GM23338 (cell line): ENCODE data around the gene SH3RF2. TPM values are rescaled to one million over a fixed set of nuclear protein-coding genes. Genes with fewer than 3 reads are reported as not detected.
A peak's percentile ranks its signal among the peaks of the same experiment; 100 is the strongest.

Experiments
- ATAC-seq: fragments of 200-7000 bp; cut with Tn5 transposase; 3 replicates; pipeline ENCODE4 v1.9.1; 2020
- DNase-seq: peaks from one replicate; pipeline ENCODE4 v3.0.0-alpha.2; 2015; ENCODE audit warnings: low spot score
- H2AFZ ChIP-seq: fragments of 200-600 bp; sonication (generic); 2 replicates; pipeline ENCODE4 v1.8.0; 2016; ENCODE audit warnings: antibody characterized with exemption, mild to moderate bottlenecking, moderate library complexity
- H3F3A ChIP-seq: fragments of 200-600 bp; sonication (generic); replicated peaks from 2 replicates; pipeline ENCODE4 v1.8.0; 2017; ENCODE audit warnings: antibody characterized with exemption, mixed run types, low read depth
- H3K27ac ChIP-seq: fragments of 200-600 bp; sonication (generic); 2 replicates; pipeline ENCODE4 v1.6.1; 2016; ENCODE audit warnings: low read depth
- H3K27me3 ChIP-seq: fragments of 200-600 bp; sonication (generic); 2 replicates; pipeline ENCODE4 v1.8.0; 2016; ENCODE audit warnings: mild to moderate bottlenecking, mixed run types, moderate library complexity; ENCODE audit not compliant: insufficient read depth
- H3K36me3 ChIP-seq: fragments of 200-600 bp; sonication (generic); 2 replicates; pipeline ENCODE4 v1.8.0; 2016; ENCODE audit warnings: mild to moderate bottlenecking; ENCODE audit not compliant: insufficient read depth
- H3K4me1 ChIP-seq: fragments of 200-600 bp; sonication (generic); 2 replicates; pipeline ENCODE4 v1.8.0; 2016; ENCODE audit warnings: mild to moderate bottlenecking, moderate library complexity; ENCODE audit not compliant: insufficient read depth
- H3K4me2 ChIP-seq: fragments of 200-600 bp; sonication (generic); 2 replicates; pipeline ENCODE4 v1.7.1; 2017; ENCODE audit warnings: mixed run types
- H3K4me3 ChIP-seq: fragments of 200-600 bp; sonication (generic); 2 replicates; pipeline ENCODE4 v1.6.1; 2016; ENCODE audit warnings: mixed run types
- H3K79me2 ChIP-seq: fragments of 200-600 bp; sonication (generic); replicated peaks from 2 replicates; pipeline ENCODE4 v1.8.0; 2017; ENCODE audit warnings: mild to moderate bottlenecking; ENCODE audit not compliant: insufficient read depth
- H3K9me2 ChIP-seq: fragments of 200-600 bp; sonication (generic); 2 replicates; pipeline ENCODE4 v1.8.0; 2017; ENCODE audit not compliant: insufficient read depth
- H4K20me1 ChIP-seq: fragments of 200-600 bp; sonication (generic); replicated peaks from 2 replicates; pipeline ENCODE4 v1.8.0; 2017; ENCODE audit warnings: mild to moderate bottlenecking; ENCODE audit not compliant: insufficient read depth
- H3K27ac Mint-ChIP-seq: 2 replicates; pipeline ENCODE4 v1.8.0; 2020; ENCODE audit warnings: inconsistent platforms, mild to moderate bottlenecking, moderate library complexity, mixed read lengths
- H3K27me3 Mint-ChIP-seq: 3 replicates; pipeline ENCODE4 v1.8.0; 2022; ENCODE audit warnings: low read depth, mild to moderate bottlenecking, moderate library complexity, mixed read lengths, inconsistent platforms; ENCODE audit not compliant: insufficient read depth, poor library complexity
- H3K36me3 Mint-ChIP-seq: 3 replicates; pipeline ENCODE4 v1.8.0; 2021; ENCODE audit warnings: low read depth, mild to moderate bottlenecking, inconsistent platforms, moderate library complexity, mixed read lengths
- H3K4me1 Mint-ChIP-seq: 3 replicates; pipeline ENCODE4 v1.8.0; 2020; ENCODE audit warnings: mild to moderate bottlenecking, inconsistent platforms, mixed read lengths
- H3K4me3 Mint-ChIP-seq: 3 replicates; pipeline ENCODE4 v1.8.0; 2021; ENCODE audit warnings: moderate library complexity, mild to moderate bottlenecking, inconsistent platforms, mixed read lengths
- H3K9me3 Mint-ChIP-seq: 3 replicates; pipeline ENCODE4 v1.8.0; 2020; ENCODE audit warnings: moderate library complexity, mild to moderate bottlenecking, inconsistent platforms, mixed read lengths
- CREB1 ChIP-seq: fragments of 250-450 bp; sonication (Bioruptor Pico); IDR thresholded peaks from 2 replicates; pipeline ENCODE4 v1.5.0; 2020; ENCODE audit warnings: low read depth, mild to moderate bottlenecking, moderate library complexity
- ETS1 ChIP-seq: IDR thresholded peaks from 2 replicates; pipeline ENCODE4 v1.6.1; 2016; ENCODE audit warnings: antibody characterized with exemption
- EZH2 ChIP-seq: fragments of 200-600 bp; sonication (generic); IDR thresholded peaks from one replicate; pipeline ENCODE4 v1.8.0; 2017; ENCODE audit warnings: antibody characterized with exemption, mild to moderate bottlenecking, low read depth; ENCODE audit not compliant: unreplicated experiment
- EZH2phosphoT487 ChIP-seq: fragments of 200-600 bp; sonication (generic); IDR thresholded peaks from one replicate; pipeline ENCODE4 v1.8.1; 2018; ENCODE audit warnings: antibody characterized with exemption; ENCODE audit not compliant: unreplicated experiment
- JUNB ChIP-seq: IDR thresholded peaks from one replicate; pipeline ENCODE4 v1.6.1; 2016; ENCODE audit warnings: antibody characterized with exemption; ENCODE audit not compliant: unreplicated experiment
- NANOG ChIP-seq: IDR thresholded peaks from 2 replicates; pipeline ENCODE4 v1.6.1; 2016; ENCODE audit warnings: antibody characterized with exemption, borderline replicate concordance
- POLR2AphosphoS5 ChIP-seq: IDR thresholded peaks from 2 replicates; pipeline ENCODE4 v1.6.1; 2016; ENCODE audit warnings: antibody characterized with exemption, low read depth
- REST ChIP-seq: IDR thresholded peaks from one replicate; pipeline ENCODE4 v1.6.1; 2018; ENCODE audit warnings: antibody characterized with exemption; ENCODE audit not compliant: unreplicated experiment
- STAT1 ChIP-seq: IDR thresholded peaks from one replicate; pipeline ENCODE4 v1.6.1; 2016; ENCODE audit warnings: antibody characterized with exemption; ENCODE audit not compliant: unreplicated experiment
- ZNF114 ChIP-seq: fragments of 250-450 bp; sonication (Bioruptor Pico); IDR thresholded peaks from 2 replicates; pipeline ENCODE4 v1.5.0; 2020; ENCODE audit warnings: mild to moderate bottlenecking, moderate library complexity
- ZNF331 ChIP-seq: fragments of 250-450 bp; sonication (Bioruptor Pico); IDR thresholded peaks from 2 replicates; pipeline ENCODE4 v1.5.0; 2020; ENCODE audit warnings: low read depth, mild to moderate bottlenecking, moderate library complexity
- polyA plus RNA-seq: library from polyadenylated mRNA; unstranded; fragments of >200 nt; fragmentation: Nextera tagmentation; extraction: Ambion mirVana; gene quantifications from 2 replicates; pipeline ENCODE4 v1.2.1, GENCODE V29; 2016
- total RNA-seq: library from RNA; depleted of rRNA; stranded (reverse); fragments of >200 nt; shearing (Covaris generic); gene quantifications from 2 replicates; pipeline ENCODE4 v1.2.3, GENCODE V29; 2014
- TF ChIP-seq, protein P1 (sequence below): fragments of 250-450 bp; sonication (Bioruptor Pico); IDR thresholded peaks from 2 replicates; pipeline ENCODE4 v1.5.0; 2020; ENCODE audit warnings: mild to moderate bottlenecking, moderate library complexity
- TF ChIP-seq, protein P2 (sequence below), 2 experiments: fragments of 200-600 bp in 1 of 2; sonication (generic) in 1 of 2; conservative IDR thresholded peaks; 2 replicates each; pipeline versions ENCODE4 v1.5.1 to v1.6.1; 2016 to 2017; ENCODE audit warnings: antibody characterized with exemption in 2 of 2, low read depth in 2 of 2, mild to moderate bottlenecking in 2 of 2, moderate library complexity in 1 of 2

SH3RF2 gene
- total and polyA plus RNA-seq, 2 experiments from 2014 or later, result 1.7 to 2.4 TPM

DNA sequence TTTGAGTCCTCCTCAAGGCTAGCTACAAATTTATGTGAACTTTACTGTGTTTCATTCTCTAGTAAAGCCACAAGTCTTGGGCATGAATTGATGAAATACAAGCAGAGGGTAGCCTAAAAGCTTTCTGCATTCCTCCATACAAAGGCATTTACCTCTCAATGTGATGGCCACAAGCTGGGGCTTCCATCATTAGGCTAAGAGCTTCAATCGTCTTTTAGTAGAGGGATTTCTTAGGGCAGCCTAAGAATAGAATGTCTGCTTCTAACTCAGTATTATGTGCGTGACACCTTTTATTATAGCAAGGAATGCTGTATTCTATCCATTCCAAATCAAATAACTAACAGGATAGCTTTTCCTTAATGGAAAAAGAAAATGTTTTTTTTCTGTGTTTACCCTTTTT, 165.3 kb downstream of the SH3RF2 start:
- Histone ChIP-seq H2AFZ (no peak overlapping the region), H3K36me3 (no peaks in the 10 kb centered on the region), H3F3A (no peaks in the 10 kb centered on the region), H3K4me2 (no peak overlapping the region), H3K79me2 (no peaks in the 10 kb centered on the region), H3K4me1 (peaks cover 10% of the 10 kb centered on the region; the same call in 1 of the 2 replicates), H4K20me1 (no peaks in the 10 kb centered on the region), H3K9me2 (no peaks in the 10 kb centered on the region), H3K27ac (peak overlapping the region; percentile 40; the same call in 1 of the 2 replicates), H3K27me3 (no peaks in the 10 kb centered on the region), H3K4me3 (no peak overlapping the region)
- Mint-ChIP-seq H3K4me3 (no peak overlapping the region), H3K27ac (peak overlapping the region; percentile 66), H3K27me3 (no peaks in the 10 kb centered on the region), H3K36me3 (peaks cover 4% of the 10 kb centered on the region; the same call in 1 of the 3 replicates), H3K4me1 (peaks cover 20% of the 10 kb centered on the region), H3K9me3 (no peaks in the 10 kb centered on the region)
- TF ChIP-seq, protein P1, sequence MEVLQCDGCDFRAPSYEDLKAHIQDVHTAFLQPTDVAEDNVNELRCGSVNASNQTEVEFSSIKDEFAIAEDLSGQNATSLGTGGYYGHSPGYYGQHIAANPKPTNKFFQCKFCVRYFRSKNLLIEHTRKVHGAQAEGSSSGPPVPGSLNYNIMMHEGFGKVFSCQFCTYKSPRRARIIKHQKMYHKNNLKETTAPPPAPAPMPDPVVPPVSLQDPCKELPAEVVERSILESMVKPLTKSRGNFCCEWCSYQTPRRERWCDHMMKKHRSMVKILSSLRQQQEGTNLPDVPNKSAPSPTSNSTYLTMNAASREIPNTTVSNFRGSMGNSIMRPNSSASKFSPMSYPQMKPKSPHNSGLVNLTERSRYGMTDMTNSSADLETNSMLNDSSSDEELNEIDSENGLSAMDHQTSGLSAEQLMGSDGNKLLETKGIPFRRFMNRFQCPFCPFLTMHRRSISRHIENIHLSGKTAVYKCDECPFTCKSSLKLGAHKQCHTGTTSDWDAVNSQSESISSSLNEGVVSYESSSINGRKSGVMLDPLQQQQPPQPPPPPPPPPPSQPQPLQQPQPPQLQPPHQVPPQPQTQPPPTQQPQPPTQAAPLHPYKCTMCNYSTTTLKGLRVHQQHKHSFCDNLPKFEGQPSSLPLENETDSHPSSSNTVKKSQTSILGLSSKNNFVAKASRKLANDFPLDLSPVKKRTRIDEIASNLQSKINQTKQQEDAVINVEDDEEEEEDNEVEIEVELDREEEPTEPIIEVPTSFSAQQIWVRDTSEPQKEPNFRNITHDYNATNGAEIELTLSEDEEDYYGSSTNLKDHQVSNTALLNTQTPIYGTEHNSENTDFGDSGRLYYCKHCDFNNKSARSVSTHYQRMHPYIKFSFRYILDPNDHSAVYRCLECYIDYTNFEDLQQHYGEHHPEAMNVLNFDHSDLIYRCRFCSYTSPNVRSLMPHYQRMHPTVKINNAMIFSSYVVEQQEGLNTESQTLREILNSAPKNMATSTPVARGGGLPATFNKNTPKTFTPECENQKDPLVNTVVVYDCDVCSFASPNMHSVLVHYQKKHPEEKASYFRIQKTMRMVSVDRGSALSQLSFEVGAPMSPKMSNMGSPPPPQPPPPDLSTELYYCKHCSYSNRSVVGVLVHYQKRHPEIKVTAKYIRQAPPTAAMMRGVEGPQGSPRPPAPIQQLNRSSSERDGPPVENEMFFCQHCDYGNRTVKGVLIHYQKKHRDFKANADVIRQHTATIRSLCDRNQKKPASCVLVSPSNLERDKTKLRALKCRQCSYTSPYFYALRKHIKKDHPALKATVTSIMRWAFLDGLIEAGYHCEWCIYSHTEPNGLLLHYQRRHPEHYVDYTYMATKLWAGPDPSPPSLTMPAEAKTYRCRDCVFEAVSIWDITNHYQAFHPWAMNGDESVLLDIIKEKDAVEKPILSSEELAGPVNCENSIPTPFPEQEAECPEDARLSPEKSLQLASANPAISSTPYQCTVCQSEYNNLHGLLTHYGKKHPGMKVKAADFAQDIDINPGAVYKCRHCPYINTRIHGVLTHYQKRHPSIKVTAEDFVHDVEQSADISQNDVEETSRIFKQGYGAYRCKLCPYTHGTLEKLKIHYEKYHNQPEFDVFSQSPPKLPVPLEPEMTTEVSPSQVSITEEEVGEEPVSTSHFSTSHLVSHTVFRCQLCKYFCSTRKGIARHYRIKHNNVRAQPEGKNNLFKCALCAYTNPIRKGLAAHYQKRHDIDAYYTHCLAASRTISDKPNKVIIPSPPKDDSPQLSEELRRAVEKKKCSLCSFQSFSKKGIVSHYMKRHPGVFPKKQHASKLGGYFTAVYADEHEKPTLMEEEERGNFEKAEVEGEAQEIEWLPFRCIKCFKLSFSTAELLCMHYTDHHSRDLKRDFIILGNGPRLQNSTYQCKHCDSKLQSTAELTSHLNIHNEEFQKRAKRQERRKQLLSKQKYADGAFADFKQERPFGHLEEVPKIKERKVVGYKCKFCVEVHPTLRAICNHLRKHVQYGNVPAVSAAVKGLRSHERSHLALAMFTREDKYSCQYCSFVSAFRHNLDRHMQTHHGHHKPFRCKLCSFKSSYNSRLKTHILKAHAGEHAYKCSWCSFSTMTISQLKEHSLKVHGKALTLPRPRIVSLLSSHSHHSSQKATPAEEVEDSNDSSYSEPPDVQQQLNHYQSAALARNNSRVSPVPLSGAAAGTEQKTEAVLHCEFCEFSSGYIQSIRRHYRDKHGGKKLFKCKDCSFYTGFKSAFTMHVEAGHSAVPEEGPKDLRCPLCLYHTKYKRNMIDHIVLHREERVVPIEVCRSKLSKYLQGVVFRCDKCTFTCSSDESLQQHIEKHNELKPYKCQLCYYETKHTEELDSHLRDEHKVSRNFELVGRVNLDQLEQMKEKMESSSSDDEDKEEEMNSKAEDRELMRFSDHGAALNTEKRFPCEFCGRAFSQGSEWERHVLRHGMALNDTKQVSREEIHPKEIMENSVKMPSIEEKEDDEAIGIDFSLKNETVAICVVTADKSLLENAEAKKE (CRISPR knock-in tag), result no peak
- TF ChIP-seq POLR2AphosphoS5 (no peak), REST (no peak), NANOG (no peak), ETS1 (no peak), STAT1 (no peak), CREB1 (CRISPR knock-in tag) (no peak), EZH2 (no peak), ZNF114 (CRISPR knock-in tag) (no peak), ZNF331 (CRISPR knock-in tag) (no peak), EZH2phosphoT487 (no peak), JUNB (no peak)
- TF ChIP-seq, protein P2, sequence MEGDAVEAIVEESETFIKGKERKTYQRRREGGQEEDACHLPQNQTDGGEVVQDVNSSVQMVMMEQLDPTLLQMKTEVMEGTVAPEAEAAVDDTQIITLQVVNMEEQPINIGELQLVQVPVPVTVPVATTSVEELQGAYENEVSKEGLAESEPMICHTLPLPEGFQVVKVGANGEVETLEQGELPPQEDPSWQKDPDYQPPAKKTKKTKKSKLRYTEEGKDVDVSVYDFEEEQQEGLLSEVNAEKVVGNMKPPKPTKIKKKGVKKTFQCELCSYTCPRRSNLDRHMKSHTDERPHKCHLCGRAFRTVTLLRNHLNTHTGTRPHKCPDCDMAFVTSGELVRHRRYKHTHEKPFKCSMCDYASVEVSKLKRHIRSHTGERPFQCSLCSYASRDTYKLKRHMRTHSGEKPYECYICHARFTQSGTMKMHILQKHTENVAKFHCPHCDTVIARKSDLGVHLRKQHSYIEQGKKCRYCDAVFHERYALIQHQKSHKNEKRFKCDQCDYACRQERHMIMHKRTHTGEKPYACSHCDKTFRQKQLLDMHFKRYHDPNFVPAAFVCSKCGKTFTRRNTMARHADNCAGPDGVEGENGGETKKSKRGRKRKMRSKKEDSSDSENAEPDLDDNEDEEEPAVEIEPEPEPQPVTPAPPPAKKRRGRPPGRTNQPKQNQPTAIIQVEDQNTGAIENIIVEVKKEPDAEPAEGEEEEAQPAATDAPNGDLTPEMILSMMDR (conservative IDR thresholded peaks at IDR 0.05; ENCODE audit: low read depth in 2 of 2), result no peak
- peak; percentile 89 for ATAC-seq
- peak; percentile 65 for DNase-seq
